AG08396 (cell line): ENCODE measurements around the gene MTA3.
"Not testable (repeated sequence)": the region's sequence is repeated elsewhere in the genome, so short reads cannot be mapped to it uniquely, and the experiment has no call there.

Experiments used
- DNase-seq: peaks from one replicate; pipeline ENCODE4 v3.0.0; 2012; ENCODE audit warnings: low spot score, mixed read lengths

The MTA3 gene

DNA sequence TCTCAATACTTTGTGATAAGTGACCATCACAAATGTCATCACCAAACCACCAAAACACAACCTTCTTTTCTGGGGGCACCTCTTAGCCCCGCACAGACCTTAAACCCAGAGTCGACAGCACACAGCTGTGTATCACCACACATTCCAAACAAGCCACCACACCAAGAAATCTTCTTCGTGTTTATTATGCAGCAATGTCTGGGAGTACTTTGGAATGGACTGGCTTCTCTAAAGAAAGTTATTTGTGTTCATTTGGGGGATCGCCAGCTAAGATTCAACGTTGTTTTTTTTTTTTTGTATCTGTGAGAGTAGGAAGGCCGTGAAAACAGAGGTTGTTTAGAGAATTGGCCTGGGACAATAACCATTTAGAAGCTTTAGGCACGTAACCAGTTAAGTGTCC is 1.1 kb upstream of the MTA3 start:
- peak; percentile 69 for DNase-seq

DNA sequence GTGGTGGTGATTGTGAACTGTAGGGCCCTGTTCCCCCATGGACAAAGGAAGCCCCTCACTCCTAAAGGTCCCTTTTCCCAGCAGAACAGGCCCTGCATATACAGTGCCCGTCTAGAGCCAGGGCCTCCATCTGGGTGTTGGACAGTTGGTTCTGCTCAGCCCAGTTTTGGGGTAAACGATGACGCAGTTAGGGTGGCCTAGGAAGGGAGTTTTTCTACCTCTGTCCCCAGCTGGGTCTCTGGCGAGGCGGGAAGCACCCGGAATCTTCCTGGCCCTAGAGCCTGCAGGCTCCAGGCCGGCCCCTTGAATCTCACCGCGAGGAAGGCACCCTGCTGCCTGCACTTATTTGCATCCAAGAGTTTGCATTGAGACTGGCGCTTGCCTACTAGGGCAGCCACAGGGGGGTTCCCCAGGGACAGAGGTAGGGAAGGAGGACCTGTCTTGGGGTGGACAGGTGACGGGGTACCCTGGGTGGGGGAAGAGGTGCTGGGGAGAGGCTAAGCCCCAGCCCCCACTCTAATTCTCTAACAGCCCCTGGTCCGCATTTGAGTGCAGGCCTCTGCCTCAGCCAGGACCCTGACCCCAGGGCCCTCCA is 529 bp upstream of the MTA3 start:
- DNase-seq: peak; percentile 40

DNA sequence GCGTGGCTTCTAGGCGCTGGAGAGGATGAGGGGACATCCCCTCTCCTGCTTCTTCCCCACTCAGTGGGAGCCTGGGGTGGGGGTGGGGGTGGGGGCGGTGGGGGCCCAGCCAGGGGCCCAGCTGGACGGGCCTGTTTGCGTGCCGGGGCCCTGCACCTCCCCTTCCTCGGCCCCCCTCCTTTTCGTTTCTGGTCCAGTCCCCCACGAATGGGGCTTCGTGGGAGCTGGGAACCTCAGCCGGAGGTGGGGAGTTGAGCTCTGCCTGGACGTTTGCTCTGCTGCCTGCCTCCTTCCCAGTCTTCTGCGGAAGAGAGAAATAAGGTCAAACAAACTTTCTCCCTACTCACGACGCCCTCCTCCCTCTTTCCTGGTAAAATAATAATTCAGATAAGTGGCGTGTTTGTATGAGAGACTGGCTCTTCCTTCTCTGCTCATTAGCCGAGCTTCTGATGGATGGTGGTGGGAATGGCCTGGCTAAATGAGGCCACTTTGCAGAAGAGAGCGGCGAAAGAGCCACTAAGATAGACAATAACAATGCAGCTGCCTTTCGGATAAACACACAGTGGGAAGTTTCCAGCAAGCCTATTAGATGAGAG is 782 bp downstream of the MTA3 start:
- DNase-seq: peak; percentile 64

DNA sequence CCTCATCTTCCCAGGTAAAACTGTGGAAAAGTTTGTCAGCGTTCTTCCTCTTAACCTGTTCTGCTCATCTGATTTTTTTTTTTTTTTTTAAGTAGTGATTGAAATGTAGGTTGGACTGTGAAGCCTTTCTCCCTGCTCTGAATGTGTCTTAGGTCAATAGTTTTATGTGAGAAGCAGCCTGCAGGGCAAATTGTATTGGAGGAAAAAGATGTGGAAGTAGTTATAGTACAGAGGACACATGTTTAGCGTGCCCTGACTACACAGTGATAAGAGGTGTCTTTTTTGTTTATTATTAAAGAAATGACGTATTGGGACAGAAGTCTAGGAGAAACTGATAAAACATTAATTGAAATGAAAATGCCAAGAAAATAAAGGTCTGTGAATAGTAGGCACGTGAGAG is 1.5 kb downstream of the MTA3 start:
- no peak for DNase-seq

DNA sequence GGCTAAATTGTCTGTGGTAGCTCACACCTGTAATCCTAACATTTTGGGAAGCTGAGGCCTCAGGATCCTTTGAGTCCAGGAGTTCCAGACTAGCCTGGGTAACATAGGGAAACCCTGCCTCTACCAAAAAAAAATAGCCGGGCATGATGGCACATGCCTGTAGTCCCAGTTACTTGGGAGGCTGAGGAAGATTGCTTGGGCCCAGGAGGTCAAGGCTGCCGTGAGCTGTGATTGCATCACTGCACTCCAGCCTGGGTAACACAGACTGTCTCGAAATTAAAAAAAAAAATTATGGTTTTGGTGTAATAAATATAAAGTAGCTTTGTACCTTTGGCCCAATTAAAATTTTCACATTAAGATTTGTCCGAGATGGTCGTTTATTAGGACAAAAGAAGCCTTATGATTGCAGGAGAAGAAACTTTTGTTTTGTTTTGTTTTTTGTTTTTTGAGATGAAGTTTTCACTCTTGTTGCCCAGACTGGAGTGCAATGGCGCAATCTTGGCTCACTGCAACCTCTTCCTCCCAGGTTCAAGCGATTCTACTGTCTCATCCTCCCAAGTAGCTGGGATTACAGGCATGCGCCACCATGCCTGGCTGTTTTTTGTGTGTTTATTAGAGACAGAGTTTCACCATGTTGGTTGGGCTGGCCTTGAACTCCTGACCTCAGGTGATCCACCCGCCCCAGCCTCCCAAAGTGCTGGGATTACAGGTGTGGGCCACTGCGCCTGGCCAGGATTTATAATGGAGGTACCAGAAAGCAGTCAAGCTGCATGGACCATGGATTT is 4.1 kb downstream of the MTA3 start:
- no peak for DNase-seq

DNA sequence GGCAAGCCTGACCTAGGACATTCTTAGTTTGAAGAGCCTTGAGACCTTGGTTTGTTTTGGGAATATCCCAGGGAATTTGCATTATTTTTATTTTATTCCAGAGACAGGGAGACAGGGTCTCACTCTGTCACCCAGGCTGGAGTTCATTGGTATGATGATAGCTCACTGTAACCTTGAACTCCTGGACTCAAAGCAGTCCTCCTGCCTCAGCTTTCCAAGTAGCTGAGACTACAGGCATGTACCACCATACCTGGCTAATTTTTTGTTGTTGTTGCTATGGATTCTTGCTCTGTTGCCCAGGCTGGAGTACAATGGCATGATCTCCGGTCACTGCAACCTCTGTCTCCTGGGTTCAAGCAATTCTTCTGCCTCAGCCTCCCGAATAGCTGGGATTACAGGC is 4.8 kb downstream of the MTA3 start:
- DNase-seq: no peak

DNA sequence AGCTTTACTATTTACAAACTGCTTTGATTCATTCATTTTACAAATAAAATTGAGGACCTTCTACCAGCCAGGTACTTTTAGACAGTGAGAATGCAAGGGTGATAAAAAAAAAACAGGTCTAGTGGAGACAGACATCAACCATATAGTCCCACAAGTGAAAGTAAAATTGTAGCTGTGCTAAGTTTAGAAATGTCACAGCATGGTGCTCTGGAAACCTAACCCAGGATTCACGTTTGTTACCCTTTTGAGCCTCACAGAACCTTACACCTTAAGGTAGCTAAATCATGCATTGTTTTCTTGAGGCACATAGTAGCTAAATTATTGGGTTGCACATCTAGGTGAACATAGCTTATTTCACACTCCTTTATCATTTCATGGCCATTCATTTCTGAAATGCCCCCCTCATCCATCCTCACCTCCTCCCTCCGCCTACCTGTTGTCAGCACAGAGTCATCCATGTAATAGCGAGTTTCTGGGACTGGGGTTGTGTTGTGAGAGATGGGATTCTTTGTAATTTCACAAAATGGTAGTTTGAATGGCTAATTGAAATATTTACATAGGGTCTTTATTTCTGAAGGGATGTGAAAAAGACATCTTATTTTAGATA is 7.1 kb downstream of the MTA3 start:
- no peak for DNase-seq

DNA sequence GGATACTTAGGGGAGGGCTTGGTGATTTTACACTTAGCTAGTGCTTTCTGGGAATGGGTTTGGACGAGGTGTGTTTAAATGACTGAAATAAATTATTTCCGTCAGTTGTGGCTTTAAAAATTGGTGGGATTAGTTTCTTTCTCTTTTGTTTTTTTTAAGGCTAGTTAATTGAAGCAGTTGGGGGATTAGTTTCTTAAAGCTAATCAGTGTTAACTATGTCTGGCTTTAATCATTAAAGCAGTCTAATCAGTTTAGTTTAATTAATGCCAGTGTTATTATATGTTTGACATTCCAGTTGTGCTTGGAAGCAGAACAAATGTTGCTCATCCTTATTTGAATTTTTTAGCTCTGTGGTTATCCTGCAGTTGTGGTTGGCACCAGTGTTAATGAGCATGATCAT is 10.2 kb downstream of the MTA3 start:
- no peak for DNase-seq

DNA sequence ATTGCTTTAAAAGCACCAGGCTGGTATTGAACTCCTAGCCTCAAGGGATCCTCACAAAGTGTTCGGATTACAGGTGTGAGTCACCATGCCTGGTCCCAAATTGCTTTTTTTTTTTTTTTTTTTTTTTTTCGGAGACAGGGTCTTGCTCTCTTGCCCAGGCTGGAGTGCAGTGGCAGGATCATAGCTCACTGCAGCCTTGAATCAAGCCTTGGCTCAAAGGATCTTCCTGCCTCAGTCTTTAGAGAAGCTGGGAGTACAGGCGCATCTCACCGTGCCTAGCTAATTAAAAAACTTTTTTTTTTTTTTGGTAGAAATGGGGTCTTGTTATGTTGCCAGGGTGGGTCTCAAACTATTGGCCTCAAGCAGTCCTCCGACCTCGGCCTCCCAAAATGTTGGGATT is 12.8 kb downstream of the MTA3 start:
- DNase-seq: no peak

DNA sequence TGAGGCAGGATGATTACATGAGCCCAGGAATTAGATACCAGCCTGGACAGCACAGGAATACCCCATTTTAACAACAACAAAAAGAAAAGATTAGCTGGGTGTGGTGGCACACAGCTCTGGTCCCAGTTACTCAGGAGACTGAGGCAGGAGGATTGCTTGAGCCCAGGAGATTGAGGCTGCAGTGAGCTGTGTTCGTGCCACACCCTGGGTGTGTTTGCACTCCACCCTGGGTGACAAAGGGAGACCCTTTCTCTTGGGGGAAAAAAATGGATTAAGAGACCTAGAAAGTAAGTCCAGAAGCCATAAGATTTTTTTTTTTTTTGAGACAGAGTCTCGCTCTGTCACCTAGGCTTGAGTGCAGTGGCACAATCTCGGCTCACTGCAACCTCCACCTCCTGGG is 16.2 kb downstream of the MTA3 start:
- not testable (repeated sequence) for DNase-seq

DNA sequence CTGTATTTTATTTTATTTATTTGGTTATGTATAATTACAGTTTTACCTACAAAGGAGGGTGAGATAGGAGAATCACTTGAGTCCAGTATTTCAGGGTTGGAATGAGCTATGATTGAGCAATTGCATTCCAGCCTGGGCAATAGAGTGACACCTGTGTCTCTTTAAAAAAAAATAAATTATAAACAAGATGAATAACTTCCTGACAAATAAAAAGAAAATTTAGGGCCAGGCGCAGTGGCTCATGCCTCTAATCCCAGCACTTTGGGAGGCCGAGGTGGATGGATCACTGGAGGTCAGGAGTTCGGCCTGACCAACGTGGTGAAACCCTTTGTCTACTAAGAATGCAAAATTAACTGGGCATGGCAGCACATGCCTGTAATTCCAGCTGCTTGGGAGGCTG is 17.3 kb downstream of the MTA3 start:
- no peak for DNase-seq

DNA sequence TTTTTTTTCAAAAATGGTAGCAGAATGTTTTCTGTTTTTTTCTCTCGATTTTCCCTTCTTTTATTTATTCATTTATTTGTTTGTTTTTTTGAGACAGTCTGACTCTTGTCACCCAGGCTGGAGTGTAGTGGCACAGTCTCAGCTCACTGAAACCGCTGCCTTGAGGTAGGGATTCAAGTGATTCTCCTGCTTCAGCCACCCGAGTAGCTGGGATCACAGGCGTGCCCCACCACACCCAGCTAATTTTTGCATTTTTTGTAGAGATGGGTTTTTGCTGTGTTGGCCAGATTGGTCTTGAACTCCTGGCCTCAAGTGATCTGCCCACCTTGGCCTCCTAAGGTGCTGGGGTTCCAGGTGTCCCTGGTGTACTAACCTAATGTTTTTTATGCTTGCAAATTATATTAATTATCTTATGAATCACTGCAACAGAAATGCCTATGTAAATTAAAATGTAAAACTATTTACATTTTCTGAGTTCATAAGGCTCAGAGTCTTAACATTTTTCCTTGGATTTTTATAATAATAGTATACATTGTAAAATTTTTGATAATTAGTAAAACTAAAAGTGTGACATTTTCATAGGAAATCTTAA is 19.2 kb downstream of the MTA3 start:
- DNase-seq: no peak

DNA sequence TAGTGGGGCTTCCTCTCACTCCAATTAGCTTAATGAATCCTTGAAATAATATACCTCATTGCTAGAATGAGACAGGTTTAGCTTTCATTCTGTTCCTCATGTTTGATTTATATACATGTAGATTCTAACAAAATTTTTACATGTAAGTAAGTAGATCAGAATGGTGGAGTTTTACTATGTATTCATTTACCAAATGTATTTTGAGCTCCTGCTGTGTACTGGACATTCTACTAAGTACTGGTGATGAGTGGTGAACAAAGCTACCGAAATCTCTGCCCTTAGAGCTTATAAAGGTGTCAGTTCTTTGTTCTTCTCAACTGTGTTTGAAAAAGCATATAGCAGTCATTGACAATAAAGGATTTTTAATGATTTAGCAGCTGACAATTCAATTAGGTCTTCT is 19.7 kb downstream of the MTA3 start:
- DNase-seq: no peak

DNA sequence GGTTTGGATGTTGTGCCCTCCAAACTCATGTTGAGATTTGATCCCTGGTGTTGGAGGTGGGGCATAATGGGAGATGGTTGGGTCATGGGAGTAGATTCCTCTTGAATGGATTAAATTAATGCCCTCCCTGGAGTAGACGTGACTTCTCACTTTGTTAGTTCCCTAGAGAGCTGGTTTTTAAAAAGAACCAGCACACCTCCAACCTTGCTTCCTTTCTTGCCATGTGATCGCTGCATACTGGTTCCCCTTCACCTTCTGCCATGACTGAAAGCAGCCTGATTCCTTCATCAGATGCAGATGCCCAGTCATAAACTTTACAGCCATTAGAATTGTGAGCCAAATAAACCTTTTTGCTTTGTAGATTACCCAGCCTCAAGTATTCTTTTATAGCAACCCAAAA is 21.7 kb downstream of the MTA3 start:
- no peak for DNase-seq

DNA sequence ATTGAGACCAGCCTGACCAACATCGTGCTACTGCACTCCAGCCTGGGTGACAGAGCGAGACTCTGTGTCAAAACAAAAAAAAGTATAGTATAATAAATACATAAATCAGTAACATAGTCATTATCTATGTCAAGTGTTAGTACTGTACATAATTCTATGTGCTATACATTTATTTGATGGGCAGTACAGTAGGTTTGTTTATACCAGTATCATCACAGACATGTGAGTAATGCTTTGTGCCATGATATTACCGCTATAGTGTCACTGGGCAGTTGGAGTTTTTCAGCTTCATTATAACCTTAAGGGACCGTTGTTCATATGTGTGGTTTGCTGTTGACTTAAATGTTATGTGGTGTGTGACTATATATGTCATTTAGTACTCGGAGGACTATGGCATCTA is 24.9 kb downstream of the MTA3 start:
- no peak for DNase-seq

DNA sequence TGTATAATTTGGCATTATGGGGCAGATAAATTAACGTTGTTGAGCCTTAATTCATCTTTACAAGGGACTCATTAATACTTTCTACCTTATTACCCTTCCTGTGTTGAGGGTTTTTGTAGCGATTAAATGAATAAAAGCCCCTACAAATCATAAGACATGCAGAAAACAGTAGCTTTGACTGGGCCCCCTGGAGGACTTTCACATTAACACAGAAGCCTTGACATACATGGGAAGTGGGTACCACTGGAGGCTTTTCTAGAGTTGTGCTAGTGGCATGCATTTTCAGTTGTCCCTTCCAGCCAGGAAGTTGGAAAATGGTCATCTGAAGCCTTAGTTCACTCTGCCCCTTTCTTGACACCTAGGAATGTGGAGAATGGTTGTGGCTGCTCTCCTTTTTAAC is 30.2 kb downstream of the MTA3 start:
- no peak for DNase-seq

DNA sequence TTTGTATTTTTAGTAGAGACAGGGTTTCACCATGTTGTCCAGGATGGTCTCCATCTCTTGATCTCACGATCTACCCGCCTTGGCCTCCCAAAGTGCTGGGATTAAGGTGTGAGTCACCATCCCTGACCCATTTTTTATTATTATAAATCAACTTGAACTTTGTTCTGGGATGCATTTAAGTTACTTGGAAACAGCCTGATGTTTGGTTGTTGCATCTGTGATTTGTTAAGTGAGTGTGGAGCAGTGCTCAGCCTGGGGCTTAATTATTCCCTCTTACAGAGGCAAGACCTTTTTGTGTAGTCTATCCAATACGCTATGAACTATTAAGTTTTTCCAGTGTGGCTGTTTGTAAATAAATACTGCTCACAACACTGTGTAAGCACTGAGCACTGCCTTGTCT is 32.6 kb downstream of the MTA3 start:
- DNase-seq: no peak

DNA sequence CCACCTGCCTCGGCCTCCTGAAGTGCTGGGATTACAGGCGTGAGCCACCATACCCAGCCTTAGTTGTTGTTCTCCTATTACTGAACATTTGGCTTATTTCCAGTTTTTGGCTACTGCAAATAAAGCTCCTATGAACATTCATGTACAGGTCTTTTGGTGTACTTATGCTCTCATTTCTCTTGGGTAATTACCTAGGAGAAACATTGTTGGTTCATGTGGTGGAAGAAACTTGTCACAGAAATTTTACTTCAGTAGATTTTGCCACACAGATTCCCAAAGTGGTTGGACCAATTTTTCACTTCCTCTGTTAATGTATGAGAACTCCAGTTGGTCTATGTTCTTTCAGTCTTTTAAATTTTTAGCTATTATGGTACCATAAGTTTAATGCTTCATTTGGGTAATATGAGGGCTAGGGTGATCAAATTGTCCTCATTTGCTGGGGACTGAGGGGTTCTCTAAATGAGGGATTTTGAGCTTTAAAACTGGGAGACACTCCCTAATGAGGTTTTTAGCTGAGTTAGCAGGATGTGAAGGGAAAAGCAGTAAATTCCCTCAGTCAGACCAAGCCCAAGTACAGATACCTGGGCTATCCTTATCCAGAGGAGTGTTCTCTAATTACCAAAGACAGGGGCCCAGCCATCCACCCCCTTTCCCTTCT is 33.9 kb downstream of the MTA3 start:
- DNase-seq: no peak

DNA sequence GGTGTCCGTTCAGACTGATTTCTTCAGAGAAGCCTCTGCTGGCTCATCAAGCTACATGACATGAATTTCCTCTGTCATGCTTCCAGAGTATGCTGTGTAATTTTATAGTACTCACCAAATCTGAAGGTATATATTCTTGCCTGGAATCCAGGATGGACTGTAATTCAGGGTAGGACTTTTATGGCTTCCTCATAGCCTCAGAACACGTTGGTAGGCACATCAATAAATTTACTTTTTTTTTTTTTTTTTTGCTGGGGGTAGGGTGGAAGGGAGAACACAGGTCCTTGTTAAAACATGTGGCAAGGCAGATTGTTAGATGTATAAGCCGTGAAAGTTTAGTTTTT is 34.4 kb downstream of the MTA3 start:
- DNase-seq: no peak

DNA sequence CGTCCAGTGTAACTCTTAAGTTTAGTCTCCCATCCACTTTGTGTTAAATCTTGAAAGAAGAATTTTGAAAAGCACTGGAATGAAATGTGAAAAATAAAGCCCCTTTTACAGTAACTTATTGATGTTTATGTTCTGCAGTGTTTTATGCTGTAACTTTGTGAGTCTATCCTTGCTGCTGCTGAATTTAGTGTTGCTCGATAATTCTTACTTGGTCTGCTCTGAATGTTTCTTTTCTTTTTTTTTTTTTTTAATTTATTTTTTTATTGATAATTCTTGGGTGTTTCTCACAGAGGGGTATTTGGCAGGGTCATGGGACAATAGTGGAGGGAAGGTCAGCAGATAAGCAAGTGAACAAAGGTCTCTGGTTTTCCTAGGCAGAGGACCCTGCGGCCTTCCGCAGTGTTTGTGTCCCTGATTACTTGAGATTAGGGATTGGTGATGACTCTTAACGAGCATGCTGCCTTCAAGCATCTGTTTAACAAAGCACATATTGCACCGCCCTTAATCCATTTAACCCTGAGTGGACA is 36.0 kb downstream of the MTA3 start:
- not testable (repeated sequence) for DNase-seq

DNA sequence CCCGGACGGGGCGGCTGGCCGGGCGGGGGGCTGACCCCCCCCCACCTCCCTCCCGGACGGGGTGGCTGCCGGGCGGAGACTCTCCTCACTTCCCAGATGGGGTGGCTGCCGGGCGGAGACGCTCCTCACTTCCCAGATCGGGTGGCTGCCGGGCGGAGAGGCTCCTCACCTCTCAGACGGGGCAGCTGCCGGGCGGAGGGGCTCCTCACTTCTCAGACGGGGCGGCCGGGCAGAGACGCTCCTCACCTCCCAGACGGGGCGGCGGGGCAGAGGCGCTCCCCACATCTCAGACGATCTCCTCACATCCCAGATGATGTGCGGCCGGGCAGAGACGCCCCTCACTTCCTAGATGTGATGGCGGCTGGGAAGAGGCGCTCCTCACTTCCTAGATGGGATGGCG is 37.7 kb downstream of the MTA3 start:
- not testable (repeated sequence) for DNase-seq

DNA sequence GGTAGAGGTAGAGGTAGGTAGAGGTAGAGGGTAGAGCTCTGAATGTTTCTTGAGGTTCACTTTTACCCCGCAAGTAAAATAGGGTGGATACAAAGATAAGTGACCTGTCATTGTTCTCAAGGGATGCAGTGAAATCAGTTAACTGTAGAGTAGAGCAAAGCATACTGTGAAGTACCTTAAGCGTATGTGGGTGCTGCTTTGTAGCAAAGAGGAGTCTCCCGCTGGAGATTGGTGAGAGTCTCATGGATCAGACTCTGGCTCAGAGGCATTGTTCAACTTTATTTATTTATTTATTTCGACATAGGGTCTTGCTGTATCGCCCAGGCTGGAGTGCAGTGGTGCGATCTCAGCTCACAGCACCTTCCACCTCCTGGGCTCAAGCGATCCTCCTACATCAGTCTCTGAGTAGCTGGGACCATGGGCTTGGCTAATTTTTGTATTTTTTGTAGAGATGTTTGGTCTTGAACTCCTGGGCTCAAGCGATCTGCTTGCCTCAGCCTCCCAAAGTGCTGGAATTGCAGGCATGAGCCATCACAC is 38.7 kb downstream of the MTA3 start:
- DNase-seq: no peak
